HCT116 (cell line): ENCODE data around the gene CNTNAP2. TPM values are rescaled to one million over a fixed set of nuclear protein-coding genes. Genes with fewer than 3 reads are reported as not detected.

ENCODE experiments used
- ATAC-seq: fragments of 200-7000 bp; cut with Tn5 transposase; 2 replicates; pipeline ENCODE4 v1.9.1; 2020; ENCODE audit warnings: mild to moderate bottlenecking, moderate library complexity
- BruUV-seq: library from RNA; stranded (reverse); fragments of 400-500 nt; replicated peaks from 2 replicates; lab custom pipeline; 2021; lab: Mats Ljungman, UMichigan
- CTCF ChIA-PET: fragments of 300-600 bp; sonication (Branson Sonifier 250); formaldehyde crosslinking; loops from one replicate; lab custom pipeline; 2021; ENCODE audit warnings: antibody characterized with exemption; lab: Charles Lee
- POLR2A ChIA-PET: fragments of 300-600, 350-600 bp; sonication (Branson Sonifier 250); formaldehyde crosslinking; loops from one replicate; lab custom pipeline; 2021; ENCODE audit warnings: antibody characterized with exemption; lab: Charles Lee
- RAD21 ChIA-PET, 2 experiments: fragments of 300-600 bp; sonication (Branson Sonifier 250); formaldehyde crosslinking; loops; one replicate each; lab custom pipeline; 2023; ENCODE audit warnings: low total read pairs in 2 of 2; ENCODE audit not compliant: uncharacterized antibody in 2 of 2, unreplicated experiment in 2 of 2, low non-redundant PET in 1 of 2; lab: Charles Lee
- DNase-seq: peaks from one replicate; pipeline ENCODE4 v3.0.0-alpha.2; 2010; ENCODE audit warnings: low read depth, low spot score
- H2AFZ ChIP-seq: fragments of 200-600 bp; shearing (Covaris generic), sonication (generic); 2 replicates; pipeline ENCODE4 v1.6.1; 2017; ENCODE audit warnings: low read depth, mixed run types, mixed read lengths, antibody characterized with exemption, low read length; ENCODE audit not compliant: poor library complexity, severe bottlenecking
- H3K27ac ChIP-seq: 2 replicates; pipeline ENCODE4 v1.5.1; 2012; ENCODE audit warnings: low read depth, low read length
- H3K27me3 ChIP-seq: fragments of 200-600 bp; sonication (generic); 2 replicates; pipeline ENCODE4 v1.6.1; 2016; ENCODE audit warnings: mixed run types, low read length, mixed read lengths; ENCODE audit not compliant: insufficient read depth
- H3K36me3 ChIP-seq, 2 experiments: fragments of 200-500 bp in 1 of 2; fragments of 200-600 bp in 1 of 2; sonication (Bioruptor generic) in 1 of 2; sonication (generic) in 1 of 2; 2 replicates each; pipeline versions ENCODE4 v1.5.1 to v1.6.1; 2014 to 2016; ENCODE audit warnings: low read length in 2 of 2, inconsistent platforms in 1 of 2, mixed read lengths in 1 of 2, mixed run types in 1 of 2; ENCODE audit not compliant: insufficient read depth in 2 of 2, control insufficient read depth in 1 of 2
- H3K4me1 ChIP-seq, 2 experiments: fragments of 200-600 bp in 1 of 2; sonication (generic) in 1 of 2; 2 replicates each; pipeline versions ENCODE4 v1.5.1 to v1.6.1; 2012 to 2017; ENCODE audit warnings: low read length in 2 of 2, inconsistent platforms in 1 of 2, mild to moderate bottlenecking in 1 of 2, mixed read lengths in 1 of 2, mixed run types in 1 of 2, moderate library complexity in 1 of 2; ENCODE audit not compliant: insufficient read depth in 2 of 2, control insufficient read depth in 1 of 2
- H3K4me2 ChIP-seq: fragments of 200-600 bp; sonication (generic); 2 replicates; pipeline ENCODE4 v1.6.1; 2017; ENCODE audit warnings: mixed run types, low read length, mixed read lengths
- H3K4me3 ChIP-seq, 2 experiments: fragments of 200-600 bp in 1 of 2; sonication (generic) in 1 of 2; replicated peaks in 1 of 2; 2 replicates each; pipeline ENCODE4 v1.5.1; 2011 to 2016; ENCODE audit warnings: low read length in 2 of 2, control low read depth in 1 of 2, low read depth in 1 of 2, mild to moderate bottlenecking in 1 of 2, mixed read lengths in 1 of 2, mixed run types in 1 of 2
- H3K79me2 ChIP-seq: fragments of 200-600 bp; sonication (generic); 2 replicates; pipeline ENCODE4 v1.6.1; 2017; ENCODE audit warnings: mild to moderate bottlenecking, mixed run types, low read length, moderate library complexity, mixed read lengths; ENCODE audit not compliant: insufficient read depth
- H3K9ac ChIP-seq: fragments of 200-600 bp; sonication (generic); 2 replicates; pipeline ENCODE4 v1.6.1; 2016; ENCODE audit warnings: low read length, mixed read lengths
- H3K9me2 ChIP-seq: fragments of 200-600 bp; sonication (generic), shearing (Covaris generic); 2 replicates; pipeline ENCODE4 v1.6.1; 2017; ENCODE audit warnings: mixed run types, mild to moderate bottlenecking, moderate library complexity; ENCODE audit not compliant: insufficient read depth
- H3K9me3 ChIP-seq, 2 experiments: fragments of 200-500 bp in 1 of 2; fragments of 200-600 bp in 1 of 2; sonication (Bioruptor generic) in 1 of 2; sonication (generic) in 1 of 2; 2 replicates each; pipeline ENCODE4 v1.6.1; 2014 to 2017; ENCODE audit warnings: low read length in 2 of 2, mixed read lengths in 2 of 2, inconsistent platforms in 1 of 2, low read depth in 1 of 2, mild to moderate bottlenecking in 1 of 2, mixed run types in 1 of 2, moderate library complexity in 1 of 2; ENCODE audit not compliant: control insufficient read depth in 1 of 2, insufficient read depth in 1 of 2
- H4K20me1 ChIP-seq: fragments of 200-600 bp; sonication (generic), shearing (Covaris generic); 2 replicates; pipeline ENCODE4 v1.6.1; 2017; ENCODE audit warnings: mixed run types, mild to moderate bottlenecking, moderate library complexity; ENCODE audit not compliant: insufficient read depth
- ATF3 ChIP-seq: IDR thresholded peaks from 2 replicates; pipeline ENCODE4 v1.6.1; 2012
- CBX3 ChIP-seq: IDR thresholded peaks from 2 replicates; pipeline ENCODE4 v1.6.1; 2012; ENCODE audit warnings: low read depth
- CTCF ChIP-seq, 3 experiments: fragments of 200-600 bp in 1 of 3; sonication (generic) in 1 of 3; IDR thresholded peaks in 2 of 3; conservative IDR thresholded peaks in 1 of 3; 2 replicates each; pipeline ENCODE4 v1.5.1; 2012 to 2017; ENCODE audit warnings: low read depth in 2 of 3, low read length in 2 of 3, antibody characterized with exemption in 1 of 3, borderline replicate concordance in 1 of 3, control low read depth in 1 of 3, mild to moderate bottlenecking in 1 of 3, mixed read lengths in 1 of 3, mixed run types in 1 of 3, moderate library complexity in 1 of 3; ENCODE audit not compliant: insufficient read depth in 1 of 3
- ELF1 ChIP-seq: IDR thresholded peaks from 2 replicates; pipeline ENCODE4 v1.6.1; 2012; ENCODE audit warnings: low read depth, borderline replicate concordance
- FOSL1 ChIP-seq: IDR thresholded peaks from 2 replicates; pipeline ENCODE4 v1.6.1; 2012; ENCODE audit warnings: low read depth
- JUND ChIP-seq: IDR thresholded peaks from 2 replicates; pipeline ENCODE4 v1.6.1; 2012
- POLR2A ChIP-seq: IDR thresholded peaks from 2 replicates; pipeline ENCODE4 v1.7.0; 2011; ENCODE audit warnings: borderline replicate concordance; ENCODE audit not compliant: insufficient read depth, insufficient read length; ENCODE audit errors: extremely low read depth
- POLR2AphosphoS5 ChIP-seq: IDR thresholded peaks from 2 replicates; pipeline ENCODE4 v1.6.1; 2011; ENCODE audit warnings: mild to moderate bottlenecking, low read depth, low read length, moderate library complexity
- RAD21 ChIP-seq: IDR thresholded peaks from 2 replicates; pipeline ENCODE4 v1.6.1; 2012; ENCODE audit warnings: low read depth, mild to moderate bottlenecking
- REST ChIP-seq: IDR thresholded peaks from 2 replicates; pipeline ENCODE4 v1.6.1; 2012; ENCODE audit warnings: low read depth
- SIN3A ChIP-seq: IDR thresholded peaks from 2 replicates; pipeline ENCODE4 v1.6.1; 2012; ENCODE audit warnings: low read depth
- SP1 ChIP-seq: IDR thresholded peaks from 2 replicates; pipeline ENCODE4 v1.6.1; 2012; ENCODE audit warnings: low read depth
- SRF ChIP-seq: IDR thresholded peaks from 2 replicates; pipeline ENCODE4 v1.6.1; 2012; ENCODE audit warnings: low read depth
- TCF7L2 ChIP-seq: IDR thresholded peaks from 2 replicates; pipeline ENCODE4 v1.7.0; 2011; ENCODE audit warnings: borderline replicate concordance, inconsistent platforms; ENCODE audit not compliant: insufficient read depth, insufficient read length; ENCODE audit errors: extremely low read depth
- YY1 ChIP-seq: IDR thresholded peaks from 2 replicates; pipeline ENCODE4 v1.6.1; 2011; ENCODE audit warnings: low read length, low read depth, moderate library complexity, mild to moderate bottlenecking; ENCODE audit not compliant: insufficient replicate concordance; ENCODE audit errors: extremely low read depth
- ZFX ChIP-seq: fragments of 450-650 bp; IDR thresholded peaks from 2 replicates; pipeline ENCODE4 v1.6.1; 2017
- ZNF274 ChIP-seq: fragments of 200-500 bp; sonication (Bioruptor generic); IDR thresholded peaks from 2 replicates; pipeline ENCODE4 v1.6.1; 2014; ENCODE audit warnings: mild to moderate bottlenecking, low read depth, low read length, inconsistent platforms
- intact Hi-C: fragments of 100-400 bp; cut with micrococcal nuclease; formaldehyde crosslinking; loops from 2 replicates; pipeline ENCODE4 v1.10.0; 2022
- total RNA-seq: library from RNA; stranded (reverse); gene quantifications from one replicate; pipeline ENCODE4 v1.2.1, GENCODE V29; 2021; ENCODE audit not compliant: unreplicated experiment

Gene CNTNAP2
- total RNA-seq, 1 experiment from 2014 or later, result 0.37 TPM

GRCh38 chr7:146993764-146994163 is 877.2 kb downstream of the CNTNAP2 start:
- H3K27ac ChIP-seq, result no peak overlapping the region
- intact Hi-C loops, result no loop called here
- ChIA-PET RAD21 (no interaction called here), POLR2A (no interaction called here), CTCF (no interaction called here)
- H3K4me1 ChIP-seq, result no peaks in the 10 kb centered on the region
- H3K9ac ChIP-seq, result no peak overlapping the region
- no peak for ATAC-seq
- TF ChIP-seq CBX3 (no peak), POLR2AphosphoS5 (no peak), SRF (no peak), ELF1 (no peak), TCF7L2 (no peak), FOSL1 (no peak), POLR2A (no peak), SP1 (no peak), REST (no peak), RAD21 (no peak), ZNF274 (no peak), ZFX (no peak), CTCF (IDR thresholded peaks at IDR 0.05 in 2 of 3, conservative IDR thresholded peaks at IDR 0.05 in 1 of 3; ENCODE audit: borderline replicate concordance in 1 of 3, insufficient read depth in 1 of 3, low read depth in 2 of 3, low read length in 2 of 3) (no peak), YY1 (no peak), JUND (no peak), SIN3A (no peak), ATF3 (no peak)
- H3K27me3 ChIP-seq, result no peaks in the 10 kb centered on the region
- DNase-seq, result no peak
- H3K9me3 ChIP-seq, result peaks cover 7 to 31% of the 10 kb centered on the region in 2 experiments; a peak in 2 of 4 replicates
- H3K9me2 ChIP-seq, result no peaks in the 10 kb centered on the region
- H3K4me3 ChIP-seq, result no peak overlapping the region
- H2AFZ ChIP-seq, result no peak overlapping the region
- no peaks in the 10 kb centered on the region for H3K36me3 ChIP-seq
- no peaks in the 10 kb centered on the region for H4K20me1 ChIP-seq
- no peaks in the 10 kb centered on the region for H3K79me2 ChIP-seq
- BruUV-seq, result no TSS peak
- H3K4me2 ChIP-seq, result no peak overlapping the region
